ENCODE measurements around the gene TAF1A.

DNA sequence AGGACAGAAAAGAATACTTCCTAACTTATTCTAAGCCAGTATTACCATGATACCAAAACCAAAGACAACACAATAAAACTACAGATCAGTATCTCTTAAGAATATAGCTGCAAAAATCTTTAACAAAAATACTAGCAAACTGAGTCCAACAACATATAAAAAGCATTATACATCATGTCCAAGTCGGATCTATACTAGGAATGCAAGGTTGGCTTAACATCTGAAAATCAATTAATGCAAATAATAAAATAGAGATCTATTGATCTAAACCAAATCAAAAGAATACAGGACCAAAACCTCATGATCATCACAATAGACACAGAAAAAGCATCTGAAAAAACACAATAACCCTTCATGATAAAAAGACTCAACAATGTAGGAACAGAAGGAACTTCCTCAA is 18.9 kb downstream of the TAF1A start:
- TF ChIP-seq, protein P1, sequence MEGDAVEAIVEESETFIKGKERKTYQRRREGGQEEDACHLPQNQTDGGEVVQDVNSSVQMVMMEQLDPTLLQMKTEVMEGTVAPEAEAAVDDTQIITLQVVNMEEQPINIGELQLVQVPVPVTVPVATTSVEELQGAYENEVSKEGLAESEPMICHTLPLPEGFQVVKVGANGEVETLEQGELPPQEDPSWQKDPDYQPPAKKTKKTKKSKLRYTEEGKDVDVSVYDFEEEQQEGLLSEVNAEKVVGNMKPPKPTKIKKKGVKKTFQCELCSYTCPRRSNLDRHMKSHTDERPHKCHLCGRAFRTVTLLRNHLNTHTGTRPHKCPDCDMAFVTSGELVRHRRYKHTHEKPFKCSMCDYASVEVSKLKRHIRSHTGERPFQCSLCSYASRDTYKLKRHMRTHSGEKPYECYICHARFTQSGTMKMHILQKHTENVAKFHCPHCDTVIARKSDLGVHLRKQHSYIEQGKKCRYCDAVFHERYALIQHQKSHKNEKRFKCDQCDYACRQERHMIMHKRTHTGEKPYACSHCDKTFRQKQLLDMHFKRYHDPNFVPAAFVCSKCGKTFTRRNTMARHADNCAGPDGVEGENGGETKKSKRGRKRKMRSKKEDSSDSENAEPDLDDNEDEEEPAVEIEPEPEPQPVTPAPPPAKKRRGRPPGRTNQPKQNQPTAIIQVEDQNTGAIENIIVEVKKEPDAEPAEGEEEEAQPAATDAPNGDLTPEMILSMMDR (conservative IDR thresholded peaks at IDR 0.05; ENCODE audit: low read length): no peak
- TF ChIP-seq EZH2phosphoT487 (IDR thresholded peaks at IDR 0.05; ENCODE audit: borderline replicate concordance, low read depth, low read length): no peak
